H1 (cell line): ENCODE results near the gene ITSN1. TPM values are rescaled to one million over a fixed set of nuclear protein-coding genes. Genes with fewer than 3 reads are reported as not detected.
A peak's percentile ranks its signal among the peaks of the same experiment; 100 is the strongest.

Experiments
- CTCF ChIA-PET: fragments of 300-600 bp; sonication (Branson Sonifier 250); formaldehyde crosslinking; loops from one replicate; lab custom pipeline; 2021; ENCODE audit not compliant: partially characterized antibody; lab: Charles Lee
- POLR2A ChIA-PET: fragments of 300-600 bp; sonication (Branson Sonifier 250); formaldehyde crosslinking; loops from one replicate; lab custom pipeline; 2021; ENCODE audit warnings: inconsistent platforms; ENCODE audit not compliant: partially characterized antibody; lab: Charles Lee
- DNase-seq, 2 experiments: peaks; one replicate each; pipeline versions ENCODE4 v3.0.0 to v3.0.0-alpha.2; 2010 to 2022; ENCODE audit warnings: low spot score in 2 of 2, low read depth in 1 of 2, mixed read lengths in 1 of 2
- FAIRE-seq: peaks from 2 replicates; lab custom pipeline; 2011; peaks lifted over from hg19 to GRCh38; lab: Jason Lieb, UNC
- H2AFZ ChIP-seq: 2 replicates; pipeline ENCODE4 v1.8.1; 2012; ENCODE audit warnings: low read length, inconsistent platforms
- H2AK5ac ChIP-seq: 2 replicates; pipeline ENCODE4 v1.6.1; 2013; ENCODE audit warnings: low read depth, low read length
- H2BK120ac ChIP-seq: replicated peaks from 2 replicates; pipeline ENCODE3; 2013; ENCODE audit warnings: low read depth, low read length, inconsistent platforms
- H2BK12ac ChIP-seq: 2 replicates; pipeline ENCODE4 v1.6.1; 2013; ENCODE audit warnings: low read depth, low read length
- H2BK15ac ChIP-seq: 2 replicates; pipeline ENCODE4 v1.6.1; 2013; ENCODE audit warnings: low read length
- H2BK20ac ChIP-seq: 2 replicates; pipeline ENCODE4 v1.6.1; 2013; ENCODE audit warnings: low read length
- H2BK5ac ChIP-seq: 2 replicates; pipeline ENCODE4 v1.6.1; 2013; ENCODE audit warnings: low read depth, low read length
- H3K14ac ChIP-seq: 2 replicates; pipeline ENCODE4 v1.6.1; 2013; ENCODE audit warnings: inconsistent platforms; ENCODE audit not compliant: insufficient read length
- H3K18ac ChIP-seq: 2 replicates; pipeline ENCODE4 v1.6.1; 2013; ENCODE audit warnings: low read length; ENCODE audit errors: extremely low read depth
- H3K23ac ChIP-seq: 2 replicates; pipeline ENCODE4 v1.6.1; 2013; ENCODE audit warnings: inconsistent platforms; ENCODE audit not compliant: insufficient read length
- H3K23me2 ChIP-seq: 2 replicates; pipeline ENCODE4 v1.6.1; 2013; ENCODE audit warnings: low read depth, low read length
- H3K27ac ChIP-seq: 2 replicates; pipeline ENCODE4 v1.6.1; 2011; ENCODE audit warnings: low read depth, low read length, inconsistent platforms
- H3K27me3 ChIP-seq, 4 experiments: replicated peaks in 1 of 4; 1 replicate in 1 of 4; 2 replicates in 3 of 4; pipeline versions ENCODE4 v1.6.1 to v1.8.1; 2011 to 2013; ENCODE audit warnings: low read length in 3 of 4, mild to moderate bottlenecking in 3 of 4, inconsistent platforms in 2 of 4, mixed read lengths in 2 of 4, moderate library complexity in 1 of 4; ENCODE audit not compliant: control insufficient read depth in 3 of 4, insufficient read depth in 3 of 4; ENCODE audit errors: extremely low read depth in 1 of 4
- H3K36me3 ChIP-seq, 4 experiments: 2 replicates each; pipeline versions ENCODE4 v1.6.1 to v1.8.1; 2011 to 2013; ENCODE audit warnings: mild to moderate bottlenecking in 4 of 4, low read length in 3 of 4, moderate library complexity in 2 of 4, control low read depth in 1 of 4, inconsistent platforms in 1 of 4; ENCODE audit not compliant: insufficient read depth in 4 of 4, control insufficient read depth in 2 of 4
- H3K4ac ChIP-seq: replicated peaks from 2 replicates; pipeline ENCODE3; 2013; ENCODE audit warnings: low read length, low read depth, mixed read lengths, inconsistent platforms; ENCODE audit not compliant: insufficient read length
- H3K4me1 ChIP-seq, 4 experiments: replicated peaks in 1 of 4; 1 replicate in 1 of 4; 2 replicates in 3 of 4; pipeline versions ENCODE4 v1.6.1 to v1.8.1; 2011 to 2013; ENCODE audit warnings: low read length in 3 of 4, inconsistent platforms in 2 of 4, mixed read lengths in 1 of 4; ENCODE audit not compliant: insufficient read depth in 4 of 4, control insufficient read depth in 3 of 4
- H3K4me2 ChIP-seq, 2 experiments: 2 replicates each; pipeline versions ENCODE4 v1.6.1 to v1.8.1; 2011 to 2013; ENCODE audit warnings: low read depth in 2 of 2, low read length in 2 of 2, control low read depth in 1 of 2, inconsistent platforms in 1 of 2, mild to moderate bottlenecking in 1 of 2; ENCODE audit not compliant: insufficient read depth in 1 of 2
- H3K4me3 ChIP-seq, 4 experiments: fragments of 200-600, 300-600 bp in 1 of 4; sonication (generic), shearing (Covaris generic), sonication (Bioruptor Twin) in 1 of 4; 2 replicates each; pipeline versions ENCODE4 v1.5.1 to v1.8.1; 2011 to 2016; ENCODE audit warnings: low read length in 4 of 4, low read depth in 3 of 4, control low read depth in 2 of 4, inconsistent platforms in 2 of 4, mild to moderate bottlenecking in 2 of 4, mixed read lengths in 1 of 4, moderate library complexity in 1 of 4; ENCODE audit not compliant: insufficient read depth in 2 of 4; ENCODE audit errors: extremely low read depth in 1 of 4
- H3K56ac ChIP-seq: replicated peaks from 2 replicates; pipeline ENCODE3; 2013; ENCODE audit warnings: low read depth, mild to moderate bottlenecking, mixed read lengths, low read length, inconsistent platforms; ENCODE audit not compliant: insufficient read length
- H3K79me1 ChIP-seq: 2 replicates; pipeline ENCODE4 v1.6.1; 2013; ENCODE audit warnings: low read depth, low read length, control low read depth
- H3K79me2 ChIP-seq, 2 experiments: 2 replicates each; pipeline versions ENCODE4 v1.6.1 to v1.8.1; 2012 to 2013; ENCODE audit warnings: low read length in 2 of 2, mild to moderate bottlenecking in 2 of 2, inconsistent platforms in 1 of 2; ENCODE audit not compliant: insufficient read depth in 2 of 2, control insufficient read depth in 1 of 2
- H3K9ac ChIP-seq, 4 experiments: replicated peaks in 1 of 4; 1 replicate in 1 of 4; 2 replicates in 3 of 4; pipeline versions ENCODE4 v1.6.1 to v1.8.1; 2011 to 2013; ENCODE audit warnings: low read depth in 3 of 4, low read length in 3 of 4, control low read depth in 2 of 4, mild to moderate bottlenecking in 2 of 4, moderate library complexity in 2 of 4, inconsistent platforms in 1 of 4; ENCODE audit errors: extremely low read depth in 1 of 4
- H3K9me3 ChIP-seq, 2 experiments: 2 replicates each; pipeline versions ENCODE4 v1.6.1 to v1.8.1; 2012 to 2013; ENCODE audit warnings: mild to moderate bottlenecking in 2 of 2, moderate library complexity in 2 of 2, control low read depth in 1 of 2, inconsistent platforms in 1 of 2, low read depth in 1 of 2, low read length in 1 of 2, mixed read lengths in 1 of 2; ENCODE audit not compliant: insufficient read depth in 2 of 2
- H4K20me1 ChIP-seq, 2 experiments: replicated peaks in 1 of 2; 2 replicates each; pipeline versions ENCODE3 to v1.8.1; 2011 to 2013; ENCODE audit warnings: inconsistent platforms in 2 of 2, low read length in 2 of 2, mild to moderate bottlenecking in 1 of 2; ENCODE audit not compliant: insufficient read depth in 2 of 2, control insufficient read depth in 1 of 2
- H4K5ac ChIP-seq: 2 replicates; pipeline ENCODE4 v1.6.1; 2013; ENCODE audit warnings: low read length, low read depth, mixed read lengths, inconsistent platforms; ENCODE audit not compliant: insufficient read length
- H4K8ac ChIP-seq: 2 replicates; pipeline ENCODE4 v1.8.0; 2013; ENCODE audit warnings: mild to moderate bottlenecking, moderate library complexity, low read length, inconsistent platforms; ENCODE audit not compliant: insufficient read depth; ENCODE audit errors: extremely low read depth
- H4K91ac ChIP-seq: replicated peaks from 2 replicates; pipeline ENCODE3; 2013; ENCODE audit warnings: low read length, mixed read lengths, inconsistent platforms; ENCODE audit not compliant: insufficient read length
- CEBPB ChIP-seq: IDR thresholded peaks from 2 replicates; pipeline ENCODE4 v1.6.1; 2012; ENCODE audit warnings: low read depth, low read length
- TEAD4 ChIP-seq: IDR thresholded peaks from 2 replicates; pipeline ENCODE4 v1.6.1; 2012; ENCODE audit warnings: low read depth, low read length, inconsistent platforms, mixed read lengths
- WGBS, 2 experiments: shearing (Covaris generic) in 1 of 2; methylation state at CpG; one replicate each; pipeline versions ENCODE4 v1.1.6 to v1.1.7; 2013 to 2015; ENCODE audit warnings: low lambda C conversion rate in 2 of 2, mixed read lengths in 2 of 2, inconsistent platforms in 1 of 2, low coverage in 1 of 2, missing lambda C conversion rate in 1 of 2; ENCODE audit not compliant: insufficient replicate concordance in 2 of 2, insufficient coverage in 1 of 2, insufficient read length in 1 of 2; ENCODE audit errors: extremely low coverage in 1 of 2, missing lambda C conversion rate in 1 of 2; 5-methylcytosine and 5-hydroxymethylcytosine counted together
- polyA plus RNA-seq, 7 experiments: library from polyadenylated mRNA; depleted of rRNA in 3 of 7; stranded (reverse) in 5 of 7; unstranded in 2 of 7; fragments of >200 nt in 5 of 7; fragments of 200-250 nt in 2 of 7; gene quantifications; 1 replicate in 5 of 7; 2 replicates in 1 of 7; 4 replicates in 1 of 7; pipeline versions ENCODE4 v1.2.1 to v1.2.3, GENCODE V29; 2011 to 2013; ENCODE audit warnings: missing spikeins in 2 of 7, mixed read lengths in 2 of 7
- total RNA-seq: library from RNA; stranded (reverse); fragmentation: NEBNext Ultra II Directional; extraction: Animal tissue kit (Norgen Biotek cat#: 25700); gene quantifications from 2 replicates; pipeline ENCODE4 v1.2.1, GENCODE V29; 2021

The ITSN1 gene
- total and polyA plus RNA-seq, 2 of the 8 experiments (the other 6 are each of a cell fraction or from before 2014, with no cell fraction given), result 60.8 to 78.1 TPM

GRCh38 chr21:33644383-33645074 is 2.2 kb downstream of the ITSN1 start:
- ChIA-PET POLR2A (interaction anchor here (0.7 to 2.0 kb wide), 5 partner anchors 12 to 171 kb away, joined by 3 to 10 read pairs (median 3); no protein-coding TSS in a partner anchor), CTCF (interaction anchor here (0.7 kb wide), 1 partner anchor 93 kb away, joined by 3 read pairs; no protein-coding TSS in a partner anchor)
- Histone ChIP-seq H2AK5ac (no peak overlapping the region), H3K4me1 (peaks cover 0 to 4% (median under 1%) of the 10 kb centered on the region in 4 experiments; a peak in 3 of 7 replicates), H3K36me3 (no peaks in the 10 kb centered on the region), H2AFZ (no peak overlapping the region), H3K9me3 (no peaks in the 10 kb centered on the region), H3K14ac (no peak overlapping the region), H3K79me2 (peaks cover 28 to 74% of the 10 kb centered on the region in 2 experiments), H3K9ac (no peak overlapping the region), H2BK12ac (no peak overlapping the region), H4K5ac (no peak overlapping the region), H3K4me3 (peak overlapping the region in 3 of 4 experiments; percentile 68 to 84 (median 77); a peak in 5 of 8 replicates), H2BK15ac (no peak overlapping the region), H3K56ac (no peak overlapping the region), H2BK120ac (no peak overlapping the region), H4K91ac (no peak overlapping the region), H3K18ac (no peak overlapping the region), H2BK5ac (no peak overlapping the region), H3K4me2 (peak overlapping the region; percentile 73 to 75; a peak in 3 of 4 replicates), H2BK20ac (no peak overlapping the region), H3K23ac (no peak overlapping the region), H3K23me2 (peaks cover 9% of the 10 kb centered on the region), H3K4ac (no peak overlapping the region), H4K8ac (no peak overlapping the region), H4K20me1 (peaks cover 2 to 21% of the 10 kb centered on the region in 2 experiments), H3K79me1 (0 out of 2 replicates have a peak, but pooled peaks cover 3% of the 10 kb centered on the region), H3K27me3 (no peaks in the 10 kb centered on the region), H3K27ac (no peak overlapping the region)
- DNase-seq (no peak), FAIRE-seq (no peak)
- WGBS, 2 experiments, result 75% methylated on average over 11 of the region's 11 CpGs; no CpG with 5 or more reads in 1 of the 2 experiments
- no peak for TF ChIP-seq TEAD4
- peak; percentile 67 for TF ChIP-seq CEBPB
